SK-N-SH (cell line): Measurements from ENCODE around the gene LIN7A. TPM values are rescaled to one million over a fixed set of nuclear protein-coding genes. Genes with fewer than 3 reads are reported as not detected.

Experiments
- CTCF ChIA-PET: fragments of 300-600, 350-600 bp; formaldehyde crosslinking; extraction: SDS; loops from one replicate; lab custom pipeline; 2021; lab: Yijun Ruan, JAX
- POLR2A ChIA-PET: fragments of 350-600 bp; sonication (Branson Sonifier 250); formaldehyde crosslinking; extraction: SDS; loops from one replicate; lab custom pipeline; 2020; ENCODE audit warnings: antibody characterized with exemption, inconsistent platforms; lab: Yijun Ruan, JAX
- DNase-seq: peaks from one replicate; pipeline ENCODE4 v3.0.0; 2012
- H2AFZ ChIP-seq: fragments of 200-600 bp; sonication (generic); 2 replicates; pipeline ENCODE4 v1.8.1; 2016; ENCODE audit warnings: antibody characterized with exemption, mild to moderate bottlenecking, low read depth
- H3F3A ChIP-seq: fragments of 200-600 bp; sonication (generic); replicated peaks from 2 replicates; pipeline ENCODE3; 2016; ENCODE audit warnings: antibody characterized with exemption, mild to moderate bottlenecking; ENCODE audit not compliant: insufficient read depth
- H3K27ac ChIP-seq, 2 experiments: fragments of 200-500 bp in 1 of 2; fragments of 200-600 bp in 1 of 2; sonication (Bioruptor generic) in 1 of 2; sonication (generic), shearing (Covaris generic) in 1 of 2; 2 replicates each; pipeline versions ENCODE4 v1.5.1 to v1.6.1; 2014 to 2016; ENCODE audit warnings: low read depth in 2 of 2, inconsistent platforms in 1 of 2, low read length in 1 of 2, mild to moderate bottlenecking in 1 of 2, mixed read lengths in 1 of 2
- H3K27me3 ChIP-seq: fragments of 200-600 bp; sonication (generic), shearing (Covaris generic); 2 replicates; pipeline ENCODE4 v1.6.1; 2016; ENCODE audit warnings: mixed run types; ENCODE audit not compliant: insufficient read depth
- H3K36me3 ChIP-seq, 2 experiments: fragments of 200-500 bp in 1 of 2; fragments of 200-600 bp in 1 of 2; sonication (Bioruptor generic) in 1 of 2; sonication (generic) in 1 of 2; replicated peaks in 1 of 2; 2 replicates each; pipeline versions ENCODE3 to v1.5.1; 2014 to 2016; ENCODE audit warnings: low read length in 1 of 2, mild to moderate bottlenecking in 1 of 2; ENCODE audit not compliant: insufficient read depth in 2 of 2, control insufficient read depth in 1 of 2
- H3K4me1 ChIP-seq, 2 experiments: fragments of 200-500 bp in 1 of 2; fragments of 200-600 bp in 1 of 2; sonication (Bioruptor generic) in 1 of 2; sonication (generic), shearing (Covaris generic) in 1 of 2; 2 replicates each; pipeline versions ENCODE4 v1.5.1 to v1.6.1; 2014 to 2016; ENCODE audit warnings: low read depth in 1 of 2, low read length in 1 of 2, mixed run types in 1 of 2; ENCODE audit not compliant: insufficient read depth in 2 of 2, control insufficient read depth in 1 of 2
- H3K4me2 ChIP-seq: fragments of 200-600 bp; sonication (generic), shearing (Covaris generic); 2 replicates; pipeline ENCODE4 v1.6.1; 2017; ENCODE audit warnings: mixed run types
- H3K4me3 ChIP-seq, 2 experiments: fragments of 200-500 bp in 1 of 2; fragments of 200-600 bp in 1 of 2; sonication (Bioruptor generic) in 1 of 2; sonication (generic), shearing (Covaris generic) in 1 of 2; 2 replicates each; pipeline versions ENCODE4 v1.5.1 to v1.8.1; 2014 to 2016; ENCODE audit warnings: low read depth in 2 of 2, inconsistent platforms in 1 of 2, low read length in 1 of 2, mild to moderate bottlenecking in 1 of 2, mixed read lengths in 1 of 2, moderate library complexity in 1 of 2
- H3K79me2 ChIP-seq: fragments of 200-600 bp; sonication (generic); 2 replicates; pipeline ENCODE4 v1.8.1; 2017; ENCODE audit warnings: mild to moderate bottlenecking; ENCODE audit not compliant: insufficient read depth
- H3K9ac ChIP-seq: fragments of 200-600 bp; sonication (generic); 2 replicates; pipeline ENCODE4 v1.6.1; 2017; ENCODE audit warnings: mixed run types
- H3K9me2 ChIP-seq: fragments of 200-600 bp; sonication (generic); 2 replicates; pipeline ENCODE4 v1.6.1; 2017; ENCODE audit warnings: mixed run types
- H3K9me3 ChIP-seq: fragments of 200-600 bp; sonication (generic); 2 replicates; pipeline ENCODE4 v1.6.1; 2017; ENCODE audit warnings: mixed run types, mild to moderate bottlenecking, moderate library complexity
- H4K20me1 ChIP-seq: fragments of 200-600 bp; sonication (generic); 2 replicates; pipeline ENCODE4 v1.6.1; 2017; ENCODE audit warnings: mild to moderate bottlenecking, mixed run types; ENCODE audit not compliant: insufficient read depth
- CTCF ChIP-seq: fragments of 200-600 bp; sonication (generic); IDR thresholded peaks from 2 replicates; pipeline ENCODE4 v1.6.1; 2017; ENCODE audit warnings: antibody characterized with exemption, mild to moderate bottlenecking, moderate library complexity
- ELF1 ChIP-seq: IDR thresholded peaks from 2 replicates; pipeline ENCODE4 v1.4.0; 2012
- EP300 ChIP-seq, 2 experiments: IDR thresholded peaks; 2 replicates each; pipeline versions ENCODE4 v1.4.0 to v1.6.1; 2012; ENCODE audit warnings: borderline replicate concordance in 1 of 2, low read depth in 1 of 2, low read length in 1 of 2
- EZH2phosphoT487 ChIP-seq: fragments of 200-600 bp; sonication (generic); IDR thresholded peaks from 2 replicates; pipeline ENCODE4 v1.6.1; 2017; ENCODE audit warnings: low read depth, mixed run types, mild to moderate bottlenecking, antibody characterized with exemption, moderate library complexity, borderline replicate concordance
- FOSL2 ChIP-seq: IDR thresholded peaks from 2 replicates; pipeline ENCODE4 v1.4.0; 2012; ENCODE audit warnings: low read depth, mild to moderate bottlenecking, moderate library complexity, borderline replicate concordance
- GATA2 ChIP-seq: sonication (generic); formaldehyde crosslinking; IDR thresholded peaks from 2 replicates; pipeline ENCODE4 v1.5.0; 2020; ENCODE audit warnings: mild to moderate bottlenecking, missing genetic modification reagents
- JUND ChIP-seq: IDR thresholded peaks from 2 replicates; pipeline ENCODE4 v1.4.0; 2012
- MAX ChIP-seq: IDR thresholded peaks from 2 replicates; pipeline ENCODE4 v1.4.0; 2012; ENCODE audit warnings: low read depth
- MEF2A ChIP-seq: IDR thresholded peaks from 2 replicates; pipeline ENCODE4 v1.4.0; 2012; ENCODE audit warnings: low read depth, borderline replicate concordance
- MXI1 ChIP-seq: IDR thresholded peaks from 2 replicates; pipeline ENCODE4 v1.6.1; 2012; ENCODE audit warnings: mild to moderate bottlenecking, low read depth, low read length, improper control_type of control experiment
- POLR2AphosphoS5 ChIP-seq: IDR thresholded peaks from 2 replicates; pipeline ENCODE4 v1.6.1; 2012; ENCODE audit warnings: low read depth, low read length
- RAD21 ChIP-seq: IDR thresholded peaks from 2 replicates; pipeline ENCODE4 v1.6.1; 2012; ENCODE audit warnings: mild to moderate bottlenecking, low read length
- RCOR1 ChIP-seq: fragments of 150-350 bp; IDR thresholded peaks from 2 replicates; pipeline ENCODE4 v1.6.1; 2017; ENCODE audit warnings: antibody characterized with exemption, low read length
- RFX5 ChIP-seq: IDR thresholded peaks from 2 replicates; pipeline ENCODE4 v1.6.1; 2012; ENCODE audit warnings: mild to moderate bottlenecking, improper control_type of control experiment, low read length
- RXRA ChIP-seq: IDR thresholded peaks from 2 replicates; pipeline ENCODE4 v1.4.0; 2012; ENCODE audit warnings: low read depth, mild to moderate bottlenecking, borderline replicate concordance
- SIN3A ChIP-seq: IDR thresholded peaks from 2 replicates; pipeline ENCODE4 v1.6.1; 2012; ENCODE audit warnings: low read depth, mild to moderate bottlenecking, low read length, moderate library complexity, borderline replicate concordance
- TAF1 ChIP-seq: IDR thresholded peaks from 2 replicates; pipeline ENCODE4 v1.6.1; 2012; ENCODE audit warnings: low read depth, mild to moderate bottlenecking, low read length, moderate library complexity, borderline replicate concordance
- TCF12 ChIP-seq: IDR thresholded peaks from 2 replicates; pipeline ENCODE4 v1.4.0; 2012
- TEAD4 ChIP-seq: IDR thresholded peaks from 2 replicates; pipeline ENCODE4 v1.4.0; 2012; ENCODE audit warnings: mild to moderate bottlenecking, borderline replicate concordance; ENCODE audit not compliant: insufficient read depth
- USF2 ChIP-seq: fragments of 150-350 bp; IDR thresholded peaks from 2 replicates; pipeline ENCODE4 v1.6.1; 2017; ENCODE audit warnings: antibody characterized with exemption, low read length, low read depth, borderline replicate concordance
- YY1 ChIP-seq: IDR thresholded peaks from 2 replicates; pipeline ENCODE4 v1.4.0; 2012; ENCODE audit warnings: low read depth, mild to moderate bottlenecking
- WGBS: methylation state at CpG from one replicate; pipeline ENCODE4 v1.1.6; 2017; ENCODE audit warnings: low lambda C conversion rate; 5-methylcytosine and 5-hydroxymethylcytosine counted together
- polyA plus RNA-seq, 3 experiments: library from polyadenylated mRNA; depleted of rRNA; stranded (reverse); fragments of >200 nt; gene quantifications; 2 replicates each; pipeline ENCODE4 v1.2.3, GENCODE V29; 2012
- TF ChIP-seq, protein P1 (sequence below): IDR thresholded peaks from 2 replicates; pipeline ENCODE4; 2012

The LIN7A gene
- polyA plus RNA-seq, 1 of the 3 experiments (the other 2 are of a cell fraction) = not detected

- Histone ChIP-seq H3K27me3 (peaks cover 27% of the 10 kb centered on the region; the same call in 1 of the 2 replicates), H3K27ac (no peak overlapping the region), H3F3A (no peaks in the 10 kb centered on the region), H3K79me2 (no peaks in the 10 kb centered on the region), H3K9me3 (no peaks in the 10 kb centered on the region), H3K4me2 (no peak overlapping the region), H2AFZ (no peak overlapping the region), H3K4me1 (no peaks in the 10 kb centered on the region), H3K9ac (no peak overlapping the region), H3K9me2 (0 out of 2 replicates have a peak, but pooled peaks cover 4% of the 10 kb centered on the region), H3K4me3 (no peak overlapping the region), H3K36me3 (no peaks in the 10 kb centered on the region), H4K20me1 (no peaks in the 10 kb centered on the region)
- no peak for DNase-seq
- TF ChIP-seq USF2 = no peak
- no peak for TF ChIP-seq JUND
- TF ChIP-seq, protein P1, sequence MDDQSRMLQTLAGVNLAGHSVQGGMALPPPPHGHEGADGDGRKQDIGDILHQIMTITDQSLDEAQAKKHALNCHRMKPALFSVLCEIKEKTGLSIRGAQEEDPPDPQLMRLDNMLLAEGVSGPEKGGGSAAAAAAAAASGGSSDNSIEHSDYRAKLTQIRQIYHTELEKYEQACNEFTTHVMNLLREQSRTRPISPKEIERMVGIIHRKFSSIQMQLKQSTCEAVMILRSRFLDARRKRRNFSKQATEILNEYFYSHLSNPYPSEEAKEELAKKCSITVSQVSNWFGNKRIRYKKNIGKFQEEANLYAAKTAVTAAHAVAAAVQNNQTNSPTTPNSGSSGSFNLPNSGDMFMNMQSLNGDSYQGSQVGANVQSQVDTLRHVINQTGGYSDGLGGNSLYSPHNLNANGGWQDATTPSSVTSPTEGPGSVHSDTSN = no peak
- no peak for TF ChIP-seq ELF1
- no peak for TF ChIP-seq EP300 (IDR thresholded peaks at IDR 0.05; ENCODE audit: borderline replicate concordance in 1 of 2, low read depth in 1 of 2, low read length in 1 of 2)
- ChIA-PET CTCF (no interaction called here), POLR2A (no interaction called here)
- WGBS = 7% methylated on average over 3 of the region's 3 CpGs
Measured at GRCh38 chr12:80802652-80803400, 134.9 kb downstream of the LIN7A start.

- Histone ChIP-seq H3K36me3 (no peaks in the 10 kb centered on the region), H3K79me2 (no peaks in the 10 kb centered on the region), H3K4me2 (no peak overlapping the region), H3K9me2 (0 out of 2 replicates have a peak, but pooled peaks cover 4% of the 10 kb centered on the region), H3K4me3 (no peak overlapping the region), H4K20me1 (no peaks in the 10 kb centered on the region), H3K9ac (no peak overlapping the region), H3K9me3 (no peaks in the 10 kb centered on the region), H2AFZ (no peak overlapping the region), H3K27me3 (peaks cover 9% of the 10 kb centered on the region; the same call in 1 of the 2 replicates), H3K27ac (no peak overlapping the region), H3K4me1 (no peaks in the 10 kb centered on the region), H3F3A (no peaks in the 10 kb centered on the region)
- no peak for DNase-seq
- TF ChIP-seq MEF2A (no peak), TAF1 (no peak), FOSL2 (no peak), TCF12 (no peak), POLR2AphosphoS5 (no peak), CTCF (no peak), ELF1 (no peak), MXI1 (no peak), TEAD4 (no peak), MAX (no peak), RXRA (no peak), YY1 (no peak), SIN3A (no peak), EZH2phosphoT487 (no peak), GATA2 (no peak), RCOR1 (no peak), RAD21 (no peak), EP300 (IDR thresholded peaks at IDR 0.05; ENCODE audit: borderline replicate concordance in 1 of 2, low read depth in 1 of 2, low read length in 1 of 2) (no peak), RFX5 (no peak)
- TF ChIP-seq, protein P1 = no peak
- POLR2A ChIA-PET = no interaction called here
- CTCF ChIA-PET = no interaction called here
- 5% methylated on average over 4 of the region's 4 CpGs for WGBS
Measured at GRCh38 chr12:80798281-80798680, 139.5 kb downstream of the LIN7A start.
